ENCODE results near the gene PREX1. TPM values are rescaled to one million over a fixed set of nuclear protein-coding genes. Genes with fewer than 3 reads are reported as not detected.

Gene PREX1
- total RNA-seq, 1 experiment from 2014 or later: 3.3 TPM

DNA sequence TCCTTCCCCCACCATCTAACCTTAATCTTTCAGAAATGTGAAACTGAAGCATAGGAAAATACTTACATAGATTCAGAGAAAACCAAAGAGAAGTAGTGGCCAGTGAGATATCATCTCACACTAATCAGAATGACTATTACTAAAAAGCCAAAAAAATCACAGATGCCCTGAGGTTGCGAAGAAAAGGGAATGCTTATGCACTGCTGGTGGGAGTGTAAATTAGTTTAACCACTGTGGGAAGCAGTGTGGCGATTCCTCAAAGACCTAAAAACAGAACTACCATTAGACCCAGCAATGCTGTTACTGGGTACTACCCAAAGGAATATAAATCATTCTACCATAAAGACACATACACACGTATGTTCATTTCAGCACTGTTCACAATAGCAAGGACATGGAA is 9.2 kb upstream of the PREX1 start:
- CTCF ChIA-PET: no interaction called here
- Histone ChIP-seq H4K20me1 (ENCODE audit: insufficient read depth) (no peaks in the 10 kb centered on the region), H3K4me2 (no peak overlapping the region), H3F3A (ENCODE audit: insufficient read depth, low read depth) (peaks cover 12% of the 10 kb centered on the region), H3K9me3 (ENCODE audit: insufficient read depth, low read depth) (no peaks in the 10 kb centered on the region), H3K9me2 (ENCODE audit: insufficient read depth) (no peaks in the 10 kb centered on the region), H3K4me1 (replicated peaks; ENCODE audit: insufficient read depth) (peaks cover 19% of the 10 kb centered on the region), H3K4me3 (no peak overlapping the region), H3K36me3 (ENCODE audit: low read depth) (no peaks in the 10 kb centered on the region), H3K79me2 (ENCODE audit: low read depth) (no peaks in the 10 kb centered on the region), H2AFZ (no peak overlapping the region), H3K27me3 (ENCODE audit: insufficient read depth, low read depth) (no peaks in the 10 kb centered on the region), H3K27ac (no peak overlapping the region)
- no TSS peak for BruUV-seq (replicated peaks)
- no peak for TF ChIP-seq EZH2 (IDR thresholded peaks at IDR 0.05; ENCODE audit: low read depth)
- TF ChIP-seq, protein P1, sequence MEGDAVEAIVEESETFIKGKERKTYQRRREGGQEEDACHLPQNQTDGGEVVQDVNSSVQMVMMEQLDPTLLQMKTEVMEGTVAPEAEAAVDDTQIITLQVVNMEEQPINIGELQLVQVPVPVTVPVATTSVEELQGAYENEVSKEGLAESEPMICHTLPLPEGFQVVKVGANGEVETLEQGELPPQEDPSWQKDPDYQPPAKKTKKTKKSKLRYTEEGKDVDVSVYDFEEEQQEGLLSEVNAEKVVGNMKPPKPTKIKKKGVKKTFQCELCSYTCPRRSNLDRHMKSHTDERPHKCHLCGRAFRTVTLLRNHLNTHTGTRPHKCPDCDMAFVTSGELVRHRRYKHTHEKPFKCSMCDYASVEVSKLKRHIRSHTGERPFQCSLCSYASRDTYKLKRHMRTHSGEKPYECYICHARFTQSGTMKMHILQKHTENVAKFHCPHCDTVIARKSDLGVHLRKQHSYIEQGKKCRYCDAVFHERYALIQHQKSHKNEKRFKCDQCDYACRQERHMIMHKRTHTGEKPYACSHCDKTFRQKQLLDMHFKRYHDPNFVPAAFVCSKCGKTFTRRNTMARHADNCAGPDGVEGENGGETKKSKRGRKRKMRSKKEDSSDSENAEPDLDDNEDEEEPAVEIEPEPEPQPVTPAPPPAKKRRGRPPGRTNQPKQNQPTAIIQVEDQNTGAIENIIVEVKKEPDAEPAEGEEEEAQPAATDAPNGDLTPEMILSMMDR (conservative IDR thresholded peaks at IDR 0.05): no peak
- no peak for DNase-seq
- intact Hi-C loops (cut with micrococcal nuclease; ENCODE audit: unreplicated experiment): no loop called here
- POLR2A ChIA-PET (ENCODE audit: unreplicated experiment): no interaction called here

DNA sequence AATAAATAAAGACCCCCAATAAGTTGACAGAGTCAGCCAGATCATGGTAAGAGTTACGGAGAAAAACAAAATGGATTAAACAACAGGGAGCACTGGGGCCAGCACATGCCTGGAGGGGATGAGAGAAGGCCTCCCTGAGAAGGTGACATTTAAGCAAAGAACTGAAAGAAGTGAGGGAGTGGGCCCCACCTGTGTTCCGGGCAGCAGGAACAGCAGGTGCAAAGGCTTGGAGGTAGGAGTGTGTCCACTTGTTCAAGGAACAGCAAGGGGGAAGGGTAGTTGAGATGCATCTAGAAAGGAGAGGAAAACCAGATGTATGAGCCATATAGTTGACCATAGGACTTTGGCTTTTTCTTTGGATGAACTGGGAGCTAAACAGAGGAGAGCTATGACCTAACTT is 7.6 kb upstream of the PREX1 start:
- TF ChIP-seq, protein P1 (conservative IDR thresholded peaks at IDR 0.05): no peak
- TF ChIP-seq EZH2 (IDR thresholded peaks at IDR 0.05; ENCODE audit: low read depth): no peak
- H3F3A ChIP-seq (ENCODE audit: insufficient read depth, low read depth): peaks cover 21% of the 10 kb centered on the region; the same call in 1 of the 2 replicates
- no peak overlapping the region for H3K4me3 ChIP-seq
- POLR2A ChIA-PET (ENCODE audit: unreplicated experiment): no interaction called here
- H3K27me3 ChIP-seq (ENCODE audit: insufficient read depth, low read depth): no peaks in the 10 kb centered on the region
- intact Hi-C loops (cut with micrococcal nuclease; ENCODE audit: unreplicated experiment): no loop called here
- BruUV-seq (replicated peaks): no TSS peak
- no peaks in the 10 kb centered on the region for H3K79me2 ChIP-seq (ENCODE audit: low read depth)
- H4K20me1 ChIP-seq (ENCODE audit: insufficient read depth): no peaks in the 10 kb centered on the region
- peaks cover 27% of the 10 kb centered on the region for H3K4me1 ChIP-seq (replicated peaks; ENCODE audit: insufficient read depth)
- H3K9me3 ChIP-seq (ENCODE audit: insufficient read depth, low read depth): no peaks in the 10 kb centered on the region
- no peak overlapping the region for H3K4me2 ChIP-seq
- H3K27ac ChIP-seq: no peak overlapping the region
- no peak for DNase-seq
- CTCF ChIA-PET: no interaction called here
- H2AFZ ChIP-seq: no peak overlapping the region
- no peaks in the 10 kb centered on the region for H3K36me3 ChIP-seq (ENCODE audit: low read depth)
- H3K9me2 ChIP-seq (ENCODE audit: insufficient read depth): no peaks in the 10 kb centered on the region

DNA sequence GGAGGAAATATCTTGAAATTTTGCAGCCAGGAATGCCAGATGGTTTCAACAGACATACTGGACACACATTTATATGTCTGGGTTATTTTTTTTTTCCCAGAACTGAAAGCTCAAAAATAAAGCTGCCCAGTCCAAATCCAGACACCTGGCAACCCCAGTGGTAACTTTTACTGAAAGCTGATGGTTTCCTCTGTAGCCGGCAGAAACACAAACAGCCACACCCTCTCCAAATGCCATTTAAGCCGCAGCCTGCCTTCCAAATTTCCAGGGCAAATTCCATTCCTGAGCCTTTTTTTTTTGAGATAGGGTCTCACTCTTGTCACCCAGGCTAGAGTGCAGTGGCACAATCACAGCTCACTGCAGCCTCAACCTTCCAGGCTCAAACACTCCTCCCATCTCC is 6.5 kb upstream of the PREX1 start:
- no peak overlapping the region for H2AFZ ChIP-seq
- H3K36me3 ChIP-seq (ENCODE audit: low read depth): no peaks in the 10 kb centered on the region
- no peaks in the 10 kb centered on the region for H3K9me2 ChIP-seq (ENCODE audit: insufficient read depth)
- no peak overlapping the region for H3K27ac ChIP-seq
- no TSS peak for BruUV-seq (replicated peaks)
- POLR2A ChIA-PET (ENCODE audit: unreplicated experiment): interaction anchor here (0.6 kb wide), 2 partner anchors 19 to 939 kb away, joined by 4 to 8 read pairs; no protein-coding TSS in a partner anchor
- H3K4me2 ChIP-seq: no peak overlapping the region
- peaks cover 28% of the 10 kb centered on the region for H3K4me1 ChIP-seq (replicated peaks; ENCODE audit: insufficient read depth)
- H3K79me2 ChIP-seq (ENCODE audit: low read depth): no peaks in the 10 kb centered on the region
- intact Hi-C loops (cut with micrococcal nuclease; ENCODE audit: unreplicated experiment): loop anchor here (5.0 kb wide), 2 partner anchors 63 to 152 kb away; no protein-coding TSS in a partner anchor
- peaks cover 28% of the 10 kb centered on the region; the same call in 1 of the 2 replicates for H3F3A ChIP-seq (ENCODE audit: insufficient read depth, low read depth)
- no peaks in the 10 kb centered on the region for H3K27me3 ChIP-seq (ENCODE audit: insufficient read depth, low read depth)
- DNase-seq: no peak
- CTCF ChIA-PET: interaction anchor here (0.8 kb wide), 1 partner anchor 176 kb away, joined by 3 read pairs; no protein-coding TSS in a partner anchor
- H3K4me3 ChIP-seq: no peak overlapping the region
- no peaks in the 10 kb centered on the region for H3K9me3 ChIP-seq (ENCODE audit: insufficient read depth, low read depth)
- TF ChIP-seq, protein P1 (conservative IDR thresholded peaks at IDR 0.05): no peak
- no peak for TF ChIP-seq EZH2 (IDR thresholded peaks at IDR 0.05; ENCODE audit: low read depth)
- H4K20me1 ChIP-seq (ENCODE audit: insufficient read depth): no peaks in the 10 kb centered on the region

Measured in PC-9 (cell line).